Retinal pigment epithelial cell (primary cell): ENCODE measurements around the gene SAMD10.

Experiments
- DNase-seq: peaks from one replicate; pipeline ENCODE4 v3.0.0-alpha.2; 2010; ENCODE audit warnings: low read depth
- H3K4me3 ChIP-seq: 2 replicates; pipeline ENCODE4 v1.5.1; 2011; ENCODE audit warnings: mild to moderate bottlenecking, low read length, control low read depth, moderate library complexity
- TF ChIP-seq, protein P1 (sequence below): conservative IDR thresholded peaks from 2 replicates; pipeline ENCODE4 v1.5.1; 2011; ENCODE audit warnings: low read depth, low read length, control low read depth, inconsistent platforms

Gene SAMD10

DNA sequence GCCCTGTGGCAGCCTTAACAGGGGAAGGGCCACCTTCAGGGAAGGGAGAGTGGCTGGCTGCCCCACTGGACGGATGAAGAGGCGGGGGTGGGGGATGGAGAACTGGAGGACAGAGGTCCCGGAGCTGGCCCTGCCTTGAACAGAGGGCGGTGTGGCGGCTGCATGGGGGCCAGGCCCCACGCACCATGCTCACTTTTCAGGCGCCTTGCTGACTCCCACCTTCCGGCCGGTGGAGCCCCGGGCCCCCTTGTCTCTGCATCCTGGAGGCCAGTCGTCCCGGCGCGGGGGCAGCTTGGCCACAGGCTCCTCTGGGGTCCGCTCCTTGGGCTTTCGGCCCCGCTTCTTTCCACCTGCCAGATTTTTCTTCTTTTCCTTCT is 19.8 kb downstream of the SAMD10 start:
- TF ChIP-seq, protein P1, sequence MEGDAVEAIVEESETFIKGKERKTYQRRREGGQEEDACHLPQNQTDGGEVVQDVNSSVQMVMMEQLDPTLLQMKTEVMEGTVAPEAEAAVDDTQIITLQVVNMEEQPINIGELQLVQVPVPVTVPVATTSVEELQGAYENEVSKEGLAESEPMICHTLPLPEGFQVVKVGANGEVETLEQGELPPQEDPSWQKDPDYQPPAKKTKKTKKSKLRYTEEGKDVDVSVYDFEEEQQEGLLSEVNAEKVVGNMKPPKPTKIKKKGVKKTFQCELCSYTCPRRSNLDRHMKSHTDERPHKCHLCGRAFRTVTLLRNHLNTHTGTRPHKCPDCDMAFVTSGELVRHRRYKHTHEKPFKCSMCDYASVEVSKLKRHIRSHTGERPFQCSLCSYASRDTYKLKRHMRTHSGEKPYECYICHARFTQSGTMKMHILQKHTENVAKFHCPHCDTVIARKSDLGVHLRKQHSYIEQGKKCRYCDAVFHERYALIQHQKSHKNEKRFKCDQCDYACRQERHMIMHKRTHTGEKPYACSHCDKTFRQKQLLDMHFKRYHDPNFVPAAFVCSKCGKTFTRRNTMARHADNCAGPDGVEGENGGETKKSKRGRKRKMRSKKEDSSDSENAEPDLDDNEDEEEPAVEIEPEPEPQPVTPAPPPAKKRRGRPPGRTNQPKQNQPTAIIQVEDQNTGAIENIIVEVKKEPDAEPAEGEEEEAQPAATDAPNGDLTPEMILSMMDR, result no peak
- no peak overlapping the region for H3K4me3 ChIP-seq
- no peak for DNase-seq

DNA sequence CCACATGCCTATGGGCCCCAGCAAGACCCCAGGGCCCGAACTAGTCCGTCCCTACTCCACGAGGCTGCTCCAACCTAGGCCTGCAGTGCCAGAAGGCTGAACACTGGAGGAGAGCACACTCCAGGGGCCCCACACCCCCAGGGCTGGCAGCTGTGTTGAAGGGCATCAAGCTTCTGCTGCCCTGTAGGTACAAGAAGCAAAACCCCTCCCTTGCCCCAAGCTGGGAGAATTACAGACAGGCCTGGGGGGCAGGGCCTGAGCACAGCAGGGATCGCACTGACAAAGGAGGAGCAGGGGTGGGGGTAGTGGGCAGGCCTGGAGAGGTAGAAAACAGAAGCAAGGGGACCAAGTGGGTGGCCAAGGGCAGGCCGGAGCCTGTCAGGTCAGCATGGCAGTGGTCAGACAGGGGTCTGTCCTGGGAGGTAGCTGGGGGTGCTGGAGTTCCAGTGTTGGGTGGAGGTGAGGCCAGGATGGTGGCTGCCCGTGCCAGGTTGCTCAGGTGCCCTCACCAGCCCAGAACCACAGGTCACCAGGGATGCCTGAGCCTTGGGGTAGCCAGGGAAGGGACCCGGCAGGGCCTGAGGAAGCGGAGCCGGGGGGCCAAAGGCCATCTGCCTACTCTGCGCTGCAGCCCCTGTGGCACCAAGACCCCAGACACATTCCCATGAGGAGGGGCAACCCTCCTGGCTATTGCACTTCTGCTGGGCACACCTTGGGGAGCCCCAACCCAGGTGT is 20.3 kb downstream of the SAMD10 start:
- no peak for DNase-seq
- no peak overlapping the region for H3K4me3 ChIP-seq
- TF ChIP-seq, protein P1, result no peak

DNA sequence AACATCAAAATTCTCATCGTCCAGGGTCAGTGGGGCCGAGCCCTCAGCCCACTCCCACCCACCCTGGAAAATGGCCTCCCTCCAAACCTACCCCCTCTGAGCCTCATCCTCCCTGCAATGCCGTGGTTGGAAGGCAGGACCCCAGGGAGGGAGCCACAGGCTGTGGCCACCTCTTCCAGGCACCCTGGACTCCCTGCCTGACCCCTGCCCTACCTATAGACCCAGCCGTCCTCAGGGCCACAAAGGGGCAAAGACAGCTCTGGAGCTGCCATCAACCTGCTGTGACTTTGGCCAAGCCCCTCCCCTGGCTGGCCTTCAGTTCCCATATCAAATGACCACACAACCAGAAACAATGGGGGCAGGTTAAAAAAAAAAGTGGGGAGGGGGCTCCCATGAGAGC is 21.0 kb downstream of the SAMD10 start:
- no peak overlapping the region for H3K4me3 ChIP-seq
- DNase-seq, result no peak
- TF ChIP-seq, protein P1, result no peak

DNA sequence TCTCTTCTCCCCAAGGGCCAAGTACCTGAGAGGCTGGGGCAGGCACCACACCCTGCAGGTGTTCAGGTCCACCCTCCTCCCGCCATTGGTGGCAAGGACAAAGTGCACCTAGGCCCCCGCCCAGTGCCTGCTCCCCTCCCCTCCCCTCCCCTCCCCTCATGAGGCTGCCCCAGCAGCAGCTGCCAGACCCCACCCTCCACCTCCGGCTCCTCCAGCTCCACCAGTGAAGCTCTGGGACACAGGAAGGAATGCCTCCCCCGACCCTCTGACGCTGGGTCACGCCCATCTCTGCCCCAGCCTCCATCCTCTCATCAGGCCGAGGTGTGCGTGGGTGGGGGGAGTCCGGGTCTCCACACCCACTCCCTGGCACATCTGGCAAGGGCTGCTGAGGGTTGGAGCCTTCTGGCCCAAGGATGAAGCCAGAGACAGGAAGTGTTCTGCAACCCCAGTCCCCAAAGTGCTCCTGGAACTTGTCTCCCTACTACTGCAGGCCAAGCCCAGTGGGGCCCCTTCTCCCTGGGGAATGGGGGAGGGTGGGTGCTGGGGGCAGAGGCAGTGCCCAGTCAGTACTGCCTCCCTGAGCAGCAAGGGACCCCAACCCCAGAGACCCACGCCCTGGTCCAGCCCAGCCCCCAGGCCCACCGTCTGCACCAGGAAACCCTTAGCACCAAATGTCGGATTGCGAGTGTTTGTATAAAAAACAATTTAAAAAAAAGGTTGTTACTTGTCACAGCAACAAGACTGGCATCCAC is 21.6 kb downstream of the SAMD10 start:
- DNase-seq, result no peak
- TF ChIP-seq, protein P1, result no peak
- no peak overlapping the region for H3K4me3 ChIP-seq

DNA sequence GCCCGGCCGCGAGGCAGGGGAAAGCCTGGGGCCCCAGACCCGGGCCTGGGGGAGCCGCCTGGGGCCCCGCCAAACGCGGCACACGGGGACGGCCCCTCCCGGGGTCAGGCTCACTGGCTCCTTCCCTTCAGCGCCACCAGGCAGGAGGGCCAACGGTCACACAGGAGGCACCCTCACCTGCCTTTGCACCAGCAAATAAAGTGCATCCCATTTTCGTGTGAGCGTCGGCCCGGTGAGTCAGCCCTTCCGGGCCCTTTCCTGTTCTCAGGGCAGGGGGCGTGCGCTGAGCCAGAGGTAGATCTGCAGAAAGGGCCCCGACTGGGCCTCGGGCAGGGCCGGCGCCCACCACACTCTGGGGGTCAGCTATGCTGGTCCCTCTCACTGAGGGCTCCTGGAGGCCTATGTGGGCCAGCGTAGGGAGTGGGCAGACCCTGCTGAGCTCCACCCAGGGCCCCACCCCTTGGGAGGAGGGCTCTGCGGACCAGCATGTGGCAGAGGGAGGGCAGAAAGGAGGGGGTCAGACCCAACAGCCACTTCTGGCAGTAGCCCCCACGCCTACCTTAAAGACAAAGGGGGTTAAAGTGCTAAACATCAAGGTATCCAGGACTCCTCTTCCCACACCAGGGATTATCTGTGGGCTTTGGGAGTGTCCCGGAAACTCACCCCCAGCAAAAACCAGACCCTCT is 22.3 kb downstream of the SAMD10 start:
- TF ChIP-seq, protein P1, result no peak
- DNase-seq, result no peak
- peak overlapping the region; percentile 58 for H3K4me3 ChIP-seq

DNA sequence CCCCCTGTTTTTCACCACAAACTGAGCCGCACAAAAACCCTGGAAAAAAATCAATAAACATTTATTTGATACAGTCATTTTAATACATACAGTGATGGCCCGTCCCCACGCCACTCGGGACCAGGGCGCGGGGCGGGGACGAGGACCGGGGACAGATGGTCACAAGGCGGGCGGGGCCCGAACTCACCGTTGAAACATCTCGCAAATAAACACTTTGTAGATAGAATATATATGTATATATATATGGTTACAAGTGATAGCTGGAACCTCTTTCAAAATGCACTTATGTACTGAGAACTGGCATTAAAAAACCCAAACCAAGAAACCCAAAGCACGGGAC is 22.8 kb downstream of the SAMD10 start:
- peak overlapping the region; percentile 58 for H3K4me3 ChIP-seq
- no peak for DNase-seq
- TF ChIP-seq, protein P1, result no peak
